GM19467 (cell line): Measurements from ENCODE around the gene TTC23.

Experiments
- ATAC-seq: cut with Tn5 transposase; IDR thresholded peaks from one replicate; pipeline ENCODE4 v1.9.1; 2021; ENCODE audit warnings: mild to moderate bottlenecking, moderate library complexity; ENCODE audit not compliant: unreplicated experiment

Gene TTC23

DNA sequence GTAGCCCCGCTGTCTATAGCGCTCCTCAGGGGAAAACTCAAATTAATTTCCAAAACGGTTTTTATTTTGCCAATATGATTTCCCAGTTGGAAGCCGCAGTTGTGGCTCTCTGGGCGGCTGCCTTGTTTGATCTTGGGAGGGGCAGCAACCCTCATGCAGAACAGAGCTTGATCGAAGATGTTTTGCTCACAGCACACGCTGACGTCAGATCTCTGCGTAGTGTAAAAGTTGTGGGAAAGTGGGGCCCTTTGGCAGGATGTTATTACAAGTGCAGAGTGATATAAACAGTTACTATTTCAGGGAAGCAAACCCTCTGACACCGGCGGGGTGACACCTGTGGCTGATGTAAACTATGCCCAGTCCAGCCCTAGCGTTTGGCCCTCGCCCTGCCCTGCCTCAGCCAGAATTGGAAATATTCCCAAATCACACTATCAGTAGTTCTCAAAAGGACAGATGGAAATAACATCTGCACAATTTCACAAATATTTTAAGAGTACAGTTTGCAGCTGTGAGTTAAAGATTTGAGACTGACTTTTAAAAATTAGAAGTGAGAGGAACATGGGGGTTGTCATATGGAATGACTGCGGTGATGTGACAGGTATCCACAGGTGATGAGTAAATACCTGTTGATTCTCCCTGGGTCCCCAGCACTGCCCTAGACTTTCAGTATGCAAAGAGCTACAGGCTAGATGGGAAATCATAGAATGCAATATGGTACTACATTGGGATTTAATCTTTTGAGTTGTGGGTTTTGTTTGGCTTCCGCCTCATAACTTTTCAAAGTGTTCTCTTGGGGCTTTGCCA lies 142.8 kb downstream of the TTC23 start:
- ATAC-seq, result no peak

DNA sequence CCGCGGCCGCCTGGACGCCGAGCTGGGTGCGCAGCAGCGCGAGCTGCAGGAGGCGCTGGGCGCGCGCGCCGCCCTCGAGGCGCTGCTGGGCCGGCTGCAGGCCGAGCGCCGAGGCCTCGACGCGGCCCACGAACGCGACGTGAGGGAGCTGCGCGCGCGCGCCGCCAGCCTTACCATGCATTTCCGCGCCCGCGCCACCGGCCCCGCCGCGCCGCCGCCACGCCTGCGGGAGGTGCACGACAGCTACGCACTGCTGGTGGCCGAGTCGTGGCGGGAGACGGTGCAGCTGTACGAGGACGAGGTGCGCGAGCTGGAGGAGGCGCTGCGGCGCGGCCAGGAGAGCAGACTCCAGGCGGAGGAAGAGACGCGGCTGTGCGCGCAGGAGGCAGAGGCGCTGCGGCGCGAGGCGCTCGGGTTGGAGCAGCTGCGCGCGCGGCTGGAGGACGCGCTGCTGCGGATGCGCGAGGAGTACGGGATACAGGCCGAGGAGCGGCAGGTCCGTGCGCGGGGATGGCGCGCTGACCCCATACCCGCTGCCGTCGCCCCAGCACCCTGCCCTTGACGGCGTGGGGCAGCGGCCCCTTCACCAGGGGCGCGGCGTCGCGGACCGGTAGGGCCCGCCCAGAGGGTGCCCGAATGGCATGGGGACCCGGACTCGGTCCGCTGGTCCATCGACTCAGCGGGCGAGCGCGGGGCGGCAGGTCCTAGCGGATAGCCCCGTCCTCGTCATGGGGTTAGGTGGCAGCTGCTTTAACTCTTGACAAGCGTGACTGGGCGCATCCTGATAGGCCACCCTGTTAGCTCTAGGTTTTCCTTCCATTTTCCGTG lies 143.7 kb downstream of the TTC23 start:
- peak; percentile 45 for ATAC-seq

GRCh38 chr15:99104788-99105513 lies 144.4 kb downstream of the TTC23 start, which contains the start of gene SYNM:
Gene SYNM (plus strand): TSS chr15:99105080. CDS start chr15:99105200, 120 bp downstream.
- peak; percentile 61 for ATAC-seq

DNA sequence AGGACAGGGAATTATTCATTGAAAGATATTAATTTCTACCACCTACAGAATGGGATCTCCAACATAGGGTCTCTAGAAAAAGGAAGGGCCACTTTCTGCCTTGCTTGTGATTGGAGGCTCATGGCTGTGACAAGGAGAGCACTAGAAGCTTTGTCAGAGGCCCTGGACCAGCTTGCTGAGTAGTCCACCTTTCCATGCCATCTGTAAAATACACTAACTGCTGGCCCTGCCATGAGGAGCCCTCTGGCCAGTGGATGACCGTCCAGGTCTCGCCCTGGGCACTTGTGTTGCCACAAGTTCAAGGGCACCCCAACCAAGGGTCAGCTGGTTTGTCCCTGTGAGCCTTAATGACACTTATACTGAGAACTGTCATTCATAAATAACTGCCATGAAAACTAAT lies 146.1 kb downstream of the TTC23 start:
- ATAC-seq, result no peak

DNA sequence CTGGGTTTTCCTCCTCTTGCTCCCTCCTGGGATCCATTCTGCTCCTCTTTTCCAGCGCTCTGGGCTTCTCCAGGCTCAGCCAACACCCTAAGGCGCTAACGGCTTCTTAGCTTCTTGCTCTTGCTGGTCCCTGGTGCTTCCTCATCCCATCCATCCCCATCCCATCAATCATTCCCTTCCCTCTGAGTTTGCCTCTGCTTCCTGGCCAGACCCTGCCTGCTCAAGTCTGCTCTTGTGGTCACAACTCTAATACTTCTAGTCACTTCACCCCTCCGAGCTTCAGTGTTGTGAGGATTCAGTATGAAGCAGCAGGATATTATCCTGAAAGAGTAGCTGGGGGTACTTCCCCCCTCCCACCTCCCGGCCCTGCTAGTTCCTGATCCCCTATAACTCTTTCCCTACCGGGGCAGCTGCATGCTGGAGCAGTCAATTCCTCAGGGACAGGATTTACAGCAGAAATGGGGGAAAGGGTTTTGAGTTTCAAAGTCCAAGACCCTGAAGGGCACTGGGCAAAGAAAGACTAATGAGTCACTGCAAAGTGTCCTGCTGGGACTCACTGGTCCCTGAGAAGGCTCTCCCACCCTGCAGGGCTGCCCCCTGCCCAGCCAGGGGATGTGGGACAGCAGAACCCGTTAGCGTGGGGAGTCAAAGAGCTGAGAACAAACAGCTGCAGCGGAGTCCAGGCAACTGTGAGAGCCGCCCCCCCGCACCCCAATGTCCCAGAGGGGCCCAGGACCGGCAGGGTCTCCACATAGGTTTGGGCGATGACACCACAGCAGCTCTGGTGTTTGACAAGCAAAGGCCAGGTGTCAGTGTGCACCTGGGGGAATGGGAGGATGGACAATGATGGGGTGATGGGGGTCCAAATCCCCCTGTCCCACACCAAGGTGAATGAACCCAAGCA lies 146.8 kb downstream of the TTC23 start:
- no peak for ATAC-seq

- ATAC-seq, result no peak
Observed at GRCh38 chr15:99101501-99101900, 147.9 kb downstream of the TTC23 start.

GRCh38 chr15:99100245-99101173 lies 148.9 kb downstream of the TTC23 start:
- peak; percentile 34 for ATAC-seq

DNA sequence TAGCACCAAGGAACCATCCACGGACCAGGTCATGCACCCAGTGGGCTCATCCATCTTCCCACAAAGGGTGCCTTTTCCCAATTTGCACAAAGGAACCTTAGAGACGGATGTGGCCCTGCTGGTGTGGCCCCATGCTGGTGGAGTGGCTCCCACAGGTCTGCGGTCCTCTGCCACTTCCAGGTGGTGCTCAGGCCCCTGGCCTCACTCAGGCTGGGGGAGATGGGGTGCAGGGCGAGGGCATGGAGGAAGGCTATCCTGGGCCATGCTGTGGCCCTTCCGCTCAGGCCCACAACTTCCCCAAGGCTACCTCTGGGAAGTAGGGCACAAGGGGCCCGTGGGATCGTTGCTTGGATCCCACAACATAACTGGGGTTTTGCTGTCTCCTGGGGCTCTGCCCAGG lies 149.7 kb downstream of the TTC23 start:
- no peak for ATAC-seq

GRCh38 chr15:99098991-99099390 lies 150.4 kb downstream of the TTC23 start:
- no peak for ATAC-seq

GRCh38 chr15:99098426-99098825 lies 151.0 kb downstream of the TTC23 start:
- ATAC-seq, result no peak

DNA sequence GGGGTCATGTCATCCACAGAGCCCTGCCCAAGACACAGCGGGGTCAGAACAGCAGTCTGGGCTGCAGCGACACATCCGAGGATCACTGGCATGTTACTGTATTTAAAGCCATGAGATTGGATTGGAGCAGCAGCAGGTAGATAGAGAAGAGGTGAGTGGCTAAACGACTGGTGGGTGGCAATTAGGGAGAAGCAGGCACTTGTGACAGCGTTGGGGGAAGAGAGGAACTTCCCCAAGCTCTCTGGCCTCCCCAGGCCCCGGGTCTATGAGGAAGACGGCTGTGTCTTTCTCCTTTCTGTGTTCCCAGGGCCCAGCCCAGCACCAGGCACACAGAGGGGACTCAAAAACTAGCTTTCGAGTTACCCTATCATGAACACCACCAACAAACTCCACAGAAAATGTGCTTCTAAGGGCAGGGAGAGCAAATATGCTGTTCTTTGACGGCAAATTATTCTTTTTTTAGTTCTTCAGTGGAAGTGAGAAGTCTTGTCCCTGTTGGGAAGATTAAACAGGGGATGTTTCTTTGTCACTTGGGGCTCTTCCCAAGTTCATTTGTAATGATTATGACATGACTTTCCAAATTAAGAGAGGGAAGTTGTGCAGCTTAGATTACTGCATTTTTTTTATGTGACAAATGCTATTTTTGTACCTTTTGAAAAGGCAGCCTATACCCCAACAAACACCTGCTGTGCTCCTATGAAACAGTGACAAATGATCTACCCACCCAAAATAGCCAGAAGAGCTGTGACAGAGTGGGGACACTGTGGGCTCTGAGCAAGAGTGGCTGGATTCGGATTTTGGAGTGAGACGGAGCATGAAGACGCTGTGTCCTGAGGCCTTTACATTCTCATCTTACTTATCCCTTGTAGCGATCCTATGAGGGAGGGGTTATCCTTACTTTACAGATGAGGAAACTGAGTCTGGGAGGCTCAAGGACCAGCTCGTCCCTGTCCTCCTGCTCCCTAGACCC lies 151.7 kb downstream of the TTC23 start:
- no peak for ATAC-seq

DNA sequence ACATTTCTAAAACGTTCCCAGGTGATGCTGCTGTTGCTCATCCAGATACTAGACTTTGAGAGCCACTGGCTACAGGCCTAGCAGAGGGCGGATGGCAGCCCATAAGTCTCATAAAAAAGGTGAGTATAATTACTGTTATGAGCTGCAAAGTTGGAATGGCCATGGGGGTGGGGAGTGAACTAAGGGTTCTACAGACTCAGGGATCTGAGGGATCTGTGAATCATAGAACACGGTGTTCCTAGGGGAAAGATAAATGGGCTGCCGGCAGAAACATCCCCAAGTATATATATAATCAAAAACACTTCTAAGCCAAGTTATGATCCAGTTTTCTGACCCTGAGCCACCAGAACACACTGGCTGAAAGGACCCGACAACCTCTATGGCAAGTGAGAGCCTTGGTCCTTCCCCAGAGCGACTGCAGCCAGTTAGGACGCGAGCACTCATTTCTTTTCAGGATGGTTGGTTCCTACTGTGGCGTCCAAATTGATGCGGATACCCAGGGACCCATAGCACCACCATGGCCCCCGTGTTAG lies 152.4 kb downstream of the TTC23 start:
- ATAC-seq, result no peak

- no peak for ATAC-seq
Observed at GRCh38 chr15:99096173-99096893, 153.0 kb downstream of the TTC23 start.

DNA sequence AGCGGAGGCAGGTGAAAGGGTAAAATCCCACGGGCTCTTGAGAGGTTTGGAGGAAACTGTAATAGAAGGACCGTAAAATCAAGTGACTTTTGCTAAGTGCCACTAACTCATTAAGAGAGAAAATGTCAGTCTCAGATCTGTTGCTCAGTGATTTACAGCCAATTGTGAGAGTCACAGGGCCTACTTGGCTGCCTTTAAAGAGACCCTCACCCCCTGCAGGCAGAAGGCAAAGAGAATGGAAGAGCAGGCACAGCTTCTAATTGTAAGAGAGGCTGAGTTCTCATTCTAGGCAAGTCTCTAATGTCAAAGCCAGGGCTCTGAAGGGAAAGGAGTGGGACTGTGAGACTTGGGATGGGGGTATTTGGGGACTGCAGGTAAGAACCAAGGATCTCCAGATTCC lies 153.8 kb downstream of the TTC23 start:
- ATAC-seq, result no peak

GRCh38 chr15:99092554-99093172 lies 156.7 kb downstream of the TTC23 start:
- ATAC-seq, result no peak

- ATAC-seq, result no peak
Observed at GRCh38 chr15:99090938-99091337, 158.4 kb downstream of the TTC23 start.
